ENCODE results near the gene PARD3. TPM values are rescaled to one million over a fixed set of nuclear protein-coding genes. Genes with fewer than 3 reads are reported as not detected.
"Not testable (repeated sequence)": the region's sequence is repeated elsewhere in the genome, so short reads cannot be mapped to it uniquely, and the experiment has no call there.

The PARD3 gene
- total RNA-seq, 1 donor from 2014 or later = 58.7 TPM

- TF ChIP-seq EZH2 (IDR thresholded peaks at IDR 0.05) (no peak), EZH2phosphoT487 (IDR thresholded peaks at IDR 0.05) (no peak), CTCF (IDR thresholded peaks at IDR 0.05) (no peak)
- H3K27ac Mint-ChIP-seq = no peak overlapping the region
Measured at GRCh38 chr10:34795334-34795733, 19.8 kb downstream of the PARD3 start.

DNA sequence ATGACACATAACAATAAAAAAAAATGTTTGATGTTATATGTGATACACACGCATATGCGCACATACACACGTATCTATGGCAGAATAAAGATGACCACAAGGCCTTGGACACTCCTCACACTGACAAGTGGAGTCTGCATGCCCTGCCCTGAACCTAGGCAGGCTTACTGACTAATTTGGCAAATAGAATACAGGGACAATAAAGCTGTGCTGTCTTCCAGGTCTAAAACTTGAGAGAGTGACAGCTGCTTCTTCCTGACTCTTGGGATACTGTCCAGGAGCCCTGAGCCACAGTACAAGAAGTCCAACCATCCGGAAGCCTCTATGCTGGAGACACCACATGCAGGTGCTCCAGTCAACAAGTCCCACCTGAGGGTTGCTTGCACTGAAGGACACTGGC lies 20.3 kb downstream of the PARD3 start:
- Histone ChIP-seq H3F3A (ENCODE audit: low read depth) (peaks cover 3% of the 10 kb centered on the region), H3K4me2 (no peak overlapping the region), H3K79me2 (ENCODE audit: low read depth) (peaks cover 100% of the 10 kb centered on the region), H3K36me3 (no peaks in the 10 kb centered on the region), H4K20me1 (ENCODE audit: low read depth) (peaks cover 79% of the 10 kb centered on the region), H3K9ac (no peak overlapping the region), H3K27me3 (no peaks in the 10 kb centered on the region), H3K27ac (no peak overlapping the region), H2AFZ (replicated peaks) (no peak overlapping the region), H3K4me1 (peaks cover 17% of the 10 kb centered on the region), H3K9me3 (ENCODE audit: low read depth) (no peaks in the 10 kb centered on the region), H3K4me3 (no peak overlapping the region)
- TF ChIP-seq EZH2 (IDR thresholded peaks at IDR 0.05) (no peak), CTCF (IDR thresholded peaks at IDR 0.05) (no peak), EZH2phosphoT487 (IDR thresholded peaks at IDR 0.05) (no peak)
- Mint-ChIP-seq H3K27ac (no peak overlapping the region), H3K9me3 (peaks cover 3% of the 10 kb centered on the region), H3K27me3 (ENCODE audit: insufficient read depth, low read depth) (peaks cover 2% of the 10 kb centered on the region), H3K4me3 (no peak overlapping the region), H3K36me3 (peaks cover 21% of the 10 kb centered on the region), H3K4me1 (peaks cover 46% of the 10 kb centered on the region)
- no peak for DNase-seq (ENCODE audit: low spot score)

More at GRCh38 chr10:34795334-34795733, 19.8 kb downstream of the PARD3 start:
- Histone ChIP-seq H3K27ac (no peak overlapping the region), H3K27me3 (no peaks in the 10 kb centered on the region), H3K9ac (no peak overlapping the region), H2AFZ (replicated peaks) (no peak overlapping the region), H4K20me1 (ENCODE audit: low read depth) (peaks cover 79% of the 10 kb centered on the region), H3K36me3 (no peaks in the 10 kb centered on the region), H3F3A (ENCODE audit: low read depth) (peaks cover 3% of the 10 kb centered on the region), H3K9me3 (ENCODE audit: low read depth) (no peaks in the 10 kb centered on the region), H3K4me1 (peaks cover 17% of the 10 kb centered on the region), H3K4me3 (no peak overlapping the region), H3K79me2 (ENCODE audit: low read depth) (peaks cover 100% of the 10 kb centered on the region), H3K4me2 (no peak overlapping the region)
- Mint-ChIP-seq H3K9me3 (peaks cover 3% of the 10 kb centered on the region), H3K27me3 (ENCODE audit: insufficient read depth, low read depth) (peaks cover 2% of the 10 kb centered on the region), H3K4me1 (peaks cover 41% of the 10 kb centered on the region), H3K36me3 (peaks cover 21% of the 10 kb centered on the region), H3K4me3 (no peak overlapping the region)
- no peak for DNase-seq (ENCODE audit: low spot score)

DNA sequence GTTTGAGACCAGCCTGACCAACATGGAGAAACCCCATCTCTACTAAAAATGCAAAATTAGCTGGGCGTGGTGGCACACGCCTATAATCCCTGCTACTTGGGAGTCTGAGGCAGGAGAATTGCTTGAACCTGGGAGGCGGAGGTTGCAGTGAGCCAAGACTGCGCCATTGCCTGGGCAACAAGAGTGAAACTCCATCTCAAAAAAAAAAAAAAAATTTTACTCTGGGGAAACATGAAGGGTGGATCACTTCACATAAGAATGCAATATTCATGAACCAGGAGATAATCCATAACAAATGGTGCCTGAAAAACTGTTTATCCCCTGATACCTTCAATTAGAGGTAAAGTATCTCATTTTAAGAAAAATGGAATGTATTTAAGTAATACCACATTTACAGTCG lies 21.5 kb downstream of the PARD3 start:
- peaks cover 100% of the 10 kb centered on the region for H3K79me2 ChIP-seq (ENCODE audit: low read depth)
- H3K27ac Mint-ChIP-seq = not testable (repeated sequence)
- H4K20me1 ChIP-seq (ENCODE audit: low read depth) = peaks cover 76% of the 10 kb centered on the region

DNA sequence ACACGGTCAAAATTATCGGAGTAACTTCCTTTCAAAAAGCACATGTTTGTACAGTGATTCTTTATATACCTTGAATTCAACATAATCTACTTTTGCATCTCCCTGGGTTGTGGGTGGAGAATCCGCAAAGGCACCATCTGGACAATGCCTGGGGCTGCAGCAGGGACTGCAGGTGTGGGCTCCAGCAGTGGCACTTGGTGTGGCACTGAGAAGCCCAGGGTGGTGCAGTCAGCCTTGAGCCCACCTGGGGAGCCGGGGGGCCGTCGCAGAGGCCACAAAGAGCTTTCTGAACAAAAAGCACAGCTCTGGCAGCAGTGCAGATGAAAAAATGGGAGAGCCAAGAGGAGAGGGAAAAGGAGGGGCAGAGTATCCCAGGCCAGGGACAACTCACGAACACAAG lies 22.2 kb downstream of the PARD3 start:
- H3K79me2 ChIP-seq (ENCODE audit: low read depth) = peaks cover 100% of the 10 kb centered on the region
- peak overlapping the region; percentile 6 for H3K27ac Mint-ChIP-seq

More for the DNA sequence above, 21.5 kb downstream of the PARD3 start:
- not testable (repeated sequence) for H3K36me3 ChIP-seq; H3K27ac ChIP-seq; H3K4me3 ChIP-seq; H3K9me3 ChIP-seq (ENCODE audit: low read depth); H3K4me3 Mint-ChIP-seq; H3F3A ChIP-seq (ENCODE audit: low read depth); H2AFZ ChIP-seq (replicated peaks); H3K9ac ChIP-seq; H3K27me3 Mint-ChIP-seq (ENCODE audit: insufficient read depth, low read depth); DNase-seq (ENCODE audit: low spot score); H3K9me3 Mint-ChIP-seq; H3K27me3 ChIP-seq
- Histone ChIP-seq H3K4me1 (peaks cover 17% of the 10 kb centered on the region), H3K4me2 (peak overlapping the region; percentile 1)
- H3K4me1 Mint-ChIP-seq = peaks cover 50% of the 10 kb centered on the region
- peaks cover 19% of the 10 kb centered on the region for H3K36me3 Mint-ChIP-seq

More for the DNA sequence above, 22.2 kb downstream of the PARD3 start:
- DNase-seq (ENCODE audit: low spot score) = no peak
- H3K4me1 Mint-ChIP-seq = peaks cover 53% of the 10 kb centered on the region
- no peak overlapping the region for H3K4me3 Mint-ChIP-seq
- H3K36me3 Mint-ChIP-seq = peaks cover 20% of the 10 kb centered on the region
- Histone ChIP-seq H3F3A (ENCODE audit: low read depth) (peaks cover 3% of the 10 kb centered on the region), H3K4me1 (peaks cover 17% of the 10 kb centered on the region), H3K4me3 (no peak overlapping the region), H3K27ac (peak overlapping the region; percentile 15), H3K9ac (no peak overlapping the region), H3K36me3 (no peaks in the 10 kb centered on the region), H3K9me3 (ENCODE audit: low read depth) (no peaks in the 10 kb centered on the region), H2AFZ (replicated peaks) (no peak overlapping the region), H3K4me2 (peak overlapping the region; percentile 1), H4K20me1 (ENCODE audit: low read depth) (peaks cover 71% of the 10 kb centered on the region), H3K27me3 (no peaks in the 10 kb centered on the region)
- no peak for TF ChIP-seq EZH2 (IDR thresholded peaks at IDR 0.05)
- no peak for TF ChIP-seq CTCF (IDR thresholded peaks at IDR 0.05)
- no peak for TF ChIP-seq EZH2phosphoT487 (IDR thresholded peaks at IDR 0.05)
- peaks cover 2% of the 10 kb centered on the region for H3K27me3 Mint-ChIP-seq (ENCODE audit: insufficient read depth, low read depth)
- H3K9me3 Mint-ChIP-seq = peaks cover 3% of the 10 kb centered on the region

Data from neural progenitor cell (in vitro differentiated cells).